Calu3 (cell line): ENCODE results near the gene CBX4. TPM values are rescaled to one million over a fixed set of nuclear protein-coding genes. Genes with fewer than 3 reads are reported as not detected.

Experiments used
- BruUV-seq: library from RNA; stranded (reverse); fragments of 400-500 nt; replicated peaks from 2 replicates; lab custom pipeline; 2021; lab: Mats Ljungman, UMichigan
- CTCF ChIA-PET: fragments of 300-600 bp; sonication (Branson Sonifier 250); formaldehyde crosslinking; loops from one replicate; lab custom pipeline; 2022; ENCODE audit warnings: antibody characterized with exemption; lab: Charles Lee
- DNase-seq: peaks from one replicate; pipeline ENCODE4 v3.0.0; 2022
- H3K27ac Mint-ChIP-seq: one replicate; pipeline ENCODE4 v1.8.0; 2022; ENCODE audit warnings: mixed read lengths; ENCODE audit not compliant: unreplicated experiment
- H3K27me3 Mint-ChIP-seq: one replicate; pipeline ENCODE4 v1.8.0; 2022; ENCODE audit warnings: mixed read lengths; ENCODE audit not compliant: unreplicated experiment
- H3K36me3 Mint-ChIP-seq: one replicate; pipeline ENCODE4 v1.8.0; 2022; ENCODE audit warnings: mild to moderate bottlenecking, moderate library complexity, mixed read lengths; ENCODE audit not compliant: insufficient read depth, unreplicated experiment
- H3K4me1 Mint-ChIP-seq: one replicate; pipeline ENCODE4 v1.8.0; 2022; ENCODE audit warnings: mild to moderate bottlenecking, low read depth, mixed read lengths; ENCODE audit not compliant: unreplicated experiment
- H3K4me3 Mint-ChIP-seq: one replicate; pipeline ENCODE4 v1.8.0; 2022; ENCODE audit warnings: mild to moderate bottlenecking, low read depth, moderate library complexity, mixed read lengths; ENCODE audit not compliant: unreplicated experiment
- H3K9me3 Mint-ChIP-seq: one replicate; pipeline ENCODE4 v1.8.0; 2022; ENCODE audit warnings: low read depth, mixed read lengths; ENCODE audit not compliant: unreplicated experiment
- intact Hi-C: fragments of 100-400 bp; cut with micrococcal nuclease; formaldehyde crosslinking; loops from one replicate; pipeline ENCODE4 v1.10.0; 2022; ENCODE audit not compliant: unreplicated experiment
- total RNA-seq: library from RNA; stranded (reverse); gene quantifications from 2 replicates; pipeline ENCODE4 v1.2.3, GENCODE V29; 2022
- TF ChIP-seq, protein P1 (sequence below): fragments of 200-600 bp; IDR thresholded peaks from one replicate; pipeline ENCODE4 v1.8.0; 2022; ENCODE audit warnings: antibody characterized with exemption; ENCODE audit not compliant: unreplicated experiment

The CBX4 gene
- total RNA-seq, 1 experiment from 2014 or later = 40.2 TPM

DNA sequence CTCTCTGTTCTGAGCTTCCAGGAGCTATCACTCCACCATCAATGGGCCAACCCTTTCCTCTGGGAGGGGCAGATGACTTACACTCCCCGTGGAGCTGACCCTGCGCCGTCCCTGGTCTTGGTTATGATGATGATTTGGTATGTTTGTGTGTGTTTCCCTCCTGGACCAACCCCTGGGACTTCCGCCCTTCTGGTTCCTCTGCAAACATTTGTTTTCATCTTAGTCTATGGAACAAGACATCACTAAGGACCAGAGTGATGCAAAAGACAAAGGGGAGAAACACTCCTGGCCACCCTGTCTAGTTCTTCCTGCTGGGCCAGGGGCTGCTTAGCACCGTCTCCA lies 13.7 kb downstream of the CBX4 start:
- TF ChIP-seq, protein P1, sequence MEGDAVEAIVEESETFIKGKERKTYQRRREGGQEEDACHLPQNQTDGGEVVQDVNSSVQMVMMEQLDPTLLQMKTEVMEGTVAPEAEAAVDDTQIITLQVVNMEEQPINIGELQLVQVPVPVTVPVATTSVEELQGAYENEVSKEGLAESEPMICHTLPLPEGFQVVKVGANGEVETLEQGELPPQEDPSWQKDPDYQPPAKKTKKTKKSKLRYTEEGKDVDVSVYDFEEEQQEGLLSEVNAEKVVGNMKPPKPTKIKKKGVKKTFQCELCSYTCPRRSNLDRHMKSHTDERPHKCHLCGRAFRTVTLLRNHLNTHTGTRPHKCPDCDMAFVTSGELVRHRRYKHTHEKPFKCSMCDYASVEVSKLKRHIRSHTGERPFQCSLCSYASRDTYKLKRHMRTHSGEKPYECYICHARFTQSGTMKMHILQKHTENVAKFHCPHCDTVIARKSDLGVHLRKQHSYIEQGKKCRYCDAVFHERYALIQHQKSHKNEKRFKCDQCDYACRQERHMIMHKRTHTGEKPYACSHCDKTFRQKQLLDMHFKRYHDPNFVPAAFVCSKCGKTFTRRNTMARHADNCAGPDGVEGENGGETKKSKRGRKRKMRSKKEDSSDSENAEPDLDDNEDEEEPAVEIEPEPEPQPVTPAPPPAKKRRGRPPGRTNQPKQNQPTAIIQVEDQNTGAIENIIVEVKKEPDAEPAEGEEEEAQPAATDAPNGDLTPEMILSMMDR = no peak
- no peak overlapping the region for H3K27ac Mint-ChIP-seq
- no peak overlapping the region for H3K4me3 Mint-ChIP-seq
- H3K27me3 Mint-ChIP-seq = peaks cover 9% of the 10 kb centered on the region
- H3K9me3 Mint-ChIP-seq = peaks cover 3% of the 10 kb centered on the region
- CTCF ChIA-PET = no interaction called here
- intact Hi-C loops = no loop called here
- no peak for DNase-seq
- no TSS peak for BruUV-seq
- H3K36me3 Mint-ChIP-seq = peaks cover 5% of the 10 kb centered on the region
- peaks cover 11% of the 10 kb centered on the region for H3K4me1 Mint-ChIP-seq

DNA sequence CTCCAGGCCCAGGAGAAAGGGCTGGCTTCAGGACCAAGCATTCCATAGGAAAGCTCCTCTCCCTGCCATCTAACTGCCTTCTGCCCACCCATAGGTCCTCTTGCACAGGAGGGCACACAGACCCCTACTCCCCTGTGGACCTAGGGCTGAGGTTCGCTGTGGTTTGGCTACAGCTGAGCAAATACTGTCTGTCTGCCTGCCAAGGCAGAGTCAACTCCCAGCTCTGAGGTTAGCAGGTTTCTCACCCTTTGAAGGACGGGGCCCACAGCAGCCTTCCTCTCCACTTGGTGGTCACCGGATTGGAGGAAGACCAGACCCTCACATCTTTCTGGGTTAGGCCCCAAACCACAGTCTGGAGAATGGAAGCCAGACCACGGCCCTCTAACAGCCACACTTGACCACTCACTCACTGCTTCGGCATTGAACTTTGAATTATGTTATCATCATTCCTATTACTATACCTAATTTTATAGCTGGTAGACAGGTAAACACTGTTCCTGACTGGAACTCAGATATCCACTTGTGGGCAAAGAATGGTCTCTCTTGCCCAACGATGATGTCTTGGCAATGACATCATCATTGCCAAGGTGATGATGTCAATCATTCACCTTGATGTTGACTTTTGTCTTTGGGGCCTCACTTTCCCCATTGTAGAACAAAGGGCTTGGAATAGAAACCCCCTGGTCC lies 14.2 kb downstream of the CBX4 start:
- Mint-ChIP-seq H3K36me3 (peaks cover 5% of the 10 kb centered on the region), H3K27me3 (peaks cover 10% of the 10 kb centered on the region), H3K4me1 (peaks cover 11% of the 10 kb centered on the region), H3K4me3 (no peak overlapping the region), H3K9me3 (peaks cover 3% of the 10 kb centered on the region), H3K27ac (no peak overlapping the region)
- BruUV-seq = no TSS peak
- intact Hi-C loops = no loop called here
- no peak for DNase-seq
- TF ChIP-seq, protein P1 = no peak
- CTCF ChIA-PET = no interaction called here

DNA sequence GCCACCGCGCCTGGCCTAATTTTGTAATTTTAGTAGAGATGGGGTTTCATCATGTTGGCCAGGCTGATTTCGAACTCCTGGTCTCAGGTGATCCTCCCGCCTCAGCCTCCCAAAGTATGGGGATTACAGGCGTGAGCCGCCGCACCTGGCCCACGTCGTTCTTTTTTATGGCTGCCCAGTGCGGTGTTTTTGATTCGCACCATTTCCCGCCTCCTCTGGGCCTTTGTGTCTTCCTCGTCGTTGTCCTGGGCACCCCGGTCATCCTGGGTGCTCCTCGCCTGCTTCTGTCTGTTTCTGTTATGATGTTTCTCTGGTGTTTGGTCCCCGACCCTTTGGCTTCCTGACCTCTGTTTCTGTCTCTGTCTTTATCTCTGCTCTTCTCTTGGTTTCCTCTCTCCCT lies 15.0 kb downstream of the CBX4 start:
- H3K27me3 Mint-ChIP-seq = peaks cover 10% of the 10 kb centered on the region

DNA sequence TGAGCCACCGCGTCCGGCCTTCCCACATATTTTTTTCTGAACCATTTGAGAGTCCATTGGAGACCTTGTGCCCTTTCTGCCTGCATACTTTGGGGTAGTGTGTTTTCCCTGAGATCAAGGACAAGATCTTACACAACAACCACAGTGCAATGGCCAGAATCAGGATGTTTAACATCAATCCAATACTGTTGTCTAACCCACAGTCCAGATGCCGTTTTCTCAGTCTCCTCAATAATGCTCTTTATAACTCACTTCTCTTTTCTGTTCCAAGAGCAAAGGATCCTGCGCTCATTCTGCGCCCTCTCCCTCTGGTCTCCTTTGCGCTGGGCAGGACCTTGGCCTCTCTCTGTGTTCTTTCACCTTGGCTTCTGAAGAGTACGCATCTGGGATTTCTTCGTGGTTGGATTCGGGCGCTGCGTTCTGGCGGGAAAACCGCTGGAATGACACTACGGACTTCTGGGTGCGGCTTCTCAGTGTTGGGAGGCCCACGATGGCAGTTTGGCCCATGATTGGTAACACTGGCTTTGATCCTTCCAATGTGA lies 16.6 kb downstream of the CBX4 start:
- Mint-ChIP-seq H3K9me3 (peaks cover 3% of the 10 kb centered on the region), H3K4me1 (no peaks in the 10 kb centered on the region), H3K4me3 (no peak overlapping the region), H3K27ac (no peak overlapping the region), H3K27me3 (peaks cover 10% of the 10 kb centered on the region), H3K36me3 (peaks cover 5% of the 10 kb centered on the region)
- BruUV-seq = no TSS peak
- intact Hi-C loops = no loop called here
- CTCF ChIA-PET = interaction anchor here (1.6 kb wide), 1 partner anchor 14 kb away, joined by 4 read pairs; no protein-coding TSS in a partner anchor
- no peak for DNase-seq
- TF ChIP-seq, protein P1 = no peak

More for the DNA sequence above, 15.0 kb downstream of the CBX4 start:
- H3K4me1 Mint-ChIP-seq = peaks cover 6% of the 10 kb centered on the region
- no peak overlapping the region for H3K4me3 Mint-ChIP-seq
- intact Hi-C loops = no loop called here
- H3K36me3 Mint-ChIP-seq = peaks cover 5% of the 10 kb centered on the region
- H3K9me3 Mint-ChIP-seq = peaks cover 3% of the 10 kb centered on the region
- TF ChIP-seq, protein P1 = no peak
- no peak overlapping the region for H3K27ac Mint-ChIP-seq
- DNase-seq = no peak
- BruUV-seq = no TSS peak
- CTCF ChIA-PET = no interaction called here
